ENCODE data around the gene STXBP5.
A peak's percentile ranks its signal among the peaks of the same experiment; 100 is the strongest.
"Not testable (repeated sequence)": the region's sequence is repeated elsewhere in the genome, so short reads cannot be mapped to it uniquely, and the experiment has no call there.

The STXBP5 gene

GRCh38 chr6:147251072-147251471 is 46.9 kb downstream of the STXBP5 start:
- DNase-seq = no peak

GRCh38 chr6:147254929-147255473 is 50.8 kb downstream of the STXBP5 start:
- DNase-seq = not testable (repeated sequence)

- DNase-seq = no peak
Observed at GRCh38 chr6:147255948-147256674, 51.9 kb downstream of the STXBP5 start.

GRCh38 chr6:147257760-147258159 is 53.5 kb downstream of the STXBP5 start:
- DNase-seq = no peak

GRCh38 chr6:147260091-147260490 is 55.9 kb downstream of the STXBP5 start:
- DNase-seq = no peak

- DNase-seq = no peak
Observed at GRCh38 chr6:147262946-147263345, 58.7 kb downstream of the STXBP5 start.

GRCh38 chr6:147266821-147267220 is 62.6 kb downstream of the STXBP5 start:
- DNase-seq = no peak

GRCh38 chr6:147267658-147268057 is 63.4 kb downstream of the STXBP5 start:
- no peak for DNase-seq

GRCh38 chr6:147268254-147268653 is 64.0 kb downstream of the STXBP5 start:
- DNase-seq = no peak

- no peak for DNase-seq
Observed at GRCh38 chr6:147274012-147274411, 69.8 kb downstream of the STXBP5 start.

- DNase-seq = no peak
Observed at GRCh38 chr6:147274776-147275175, 70.6 kb downstream of the STXBP5 start.

- no peak for DNase-seq
Observed at GRCh38 chr6:147278891-147279290, 74.7 kb downstream of the STXBP5 start.

GRCh38 chr6:147279427-147279826 is 75.2 kb downstream of the STXBP5 start:
- DNase-seq = no peak

GRCh38 chr6:147281895-147282565 is 77.8 kb downstream of the STXBP5 start:
- no peak for DNase-seq

GRCh38 chr6:147282566-147282959 is 78.3 kb downstream of the STXBP5 start:
- no peak for DNase-seq

GRCh38 chr6:147283460-147283859 is 79.2 kb downstream of the STXBP5 start:
- DNase-seq = no peak

GRCh38 chr6:147285087-147285855 is 81.1 kb downstream of the STXBP5 start:
- peak; percentile 19 for DNase-seq

- no peak for DNase-seq
Observed at GRCh38 chr6:147287869-147288271, 83.7 kb downstream of the STXBP5 start.

GRCh38 chr6:147297124-147297523 is 92.9 kb downstream of the STXBP5 start:
- DNase-seq = no peak

GRCh38 chr6:147297663-147298316 is 93.6 kb downstream of the STXBP5 start:
- no peak for DNase-seq

- no peak for DNase-seq
Observed at GRCh38 chr6:147298461-147298860, 94.2 kb downstream of the STXBP5 start.

GRCh38 chr6:147299035-147299434 is 94.8 kb downstream of the STXBP5 start:
- DNase-seq = no peak

GRCh38 chr6:147301070-147301469 is 96.9 kb downstream of the STXBP5 start:
- DNase-seq = no peak

Measured in NCI-H1092 treated with DMSO at 0.1 percent for 48 hours (cell line).